Uterus (tissue), 2 donors: ENCODE measurements around the gene GUCA2A.

Experiments used
- POLR2A ChIP-seq, 2 donors: fragments of 450-650 bp; IDR thresholded peaks; one replicate each; pipeline ENCODE4 v1.6.1; 2016; ENCODE audit warnings: antibody characterized with exemption in 2 of 2, mild to moderate bottlenecking in 1 of 2, moderate library complexity in 1 of 2
- TF ChIP-seq, protein P1 (sequence below), 4 experiments: fragments of 200-600 bp in 2 of 4; fragments of 450-650 bp in 2 of 4; sonication (generic) in 2 of 4; IDR thresholded peaks; one replicate each; pipeline ENCODE4 v1.5.1; 2016 to 2019; ENCODE audit warnings: antibody characterized with exemption in 4 of 4, mild to moderate bottlenecking in 2 of 4, moderate library complexity in 1 of 4

DNA sequence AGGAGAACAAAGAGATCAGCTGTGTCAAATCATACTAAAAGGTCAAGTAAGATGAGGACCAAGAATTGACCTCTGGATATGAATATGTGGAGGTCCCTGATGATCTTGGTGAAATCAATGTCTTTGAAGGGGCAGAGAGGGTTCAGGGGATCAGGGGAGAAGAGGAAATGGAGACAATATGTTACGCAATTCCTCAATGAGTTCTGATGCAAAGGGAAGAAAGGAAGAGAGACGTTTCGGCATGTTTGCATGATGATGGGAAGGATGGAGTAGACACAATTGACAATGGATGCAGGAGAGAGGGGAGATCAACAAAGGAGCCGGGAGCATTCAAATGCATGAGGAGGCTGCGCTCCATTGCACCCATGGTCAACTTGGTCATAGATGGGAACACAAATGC is 47.3 kb downstream of the GUCA2A start:
- TF ChIP-seq, protein P1, sequence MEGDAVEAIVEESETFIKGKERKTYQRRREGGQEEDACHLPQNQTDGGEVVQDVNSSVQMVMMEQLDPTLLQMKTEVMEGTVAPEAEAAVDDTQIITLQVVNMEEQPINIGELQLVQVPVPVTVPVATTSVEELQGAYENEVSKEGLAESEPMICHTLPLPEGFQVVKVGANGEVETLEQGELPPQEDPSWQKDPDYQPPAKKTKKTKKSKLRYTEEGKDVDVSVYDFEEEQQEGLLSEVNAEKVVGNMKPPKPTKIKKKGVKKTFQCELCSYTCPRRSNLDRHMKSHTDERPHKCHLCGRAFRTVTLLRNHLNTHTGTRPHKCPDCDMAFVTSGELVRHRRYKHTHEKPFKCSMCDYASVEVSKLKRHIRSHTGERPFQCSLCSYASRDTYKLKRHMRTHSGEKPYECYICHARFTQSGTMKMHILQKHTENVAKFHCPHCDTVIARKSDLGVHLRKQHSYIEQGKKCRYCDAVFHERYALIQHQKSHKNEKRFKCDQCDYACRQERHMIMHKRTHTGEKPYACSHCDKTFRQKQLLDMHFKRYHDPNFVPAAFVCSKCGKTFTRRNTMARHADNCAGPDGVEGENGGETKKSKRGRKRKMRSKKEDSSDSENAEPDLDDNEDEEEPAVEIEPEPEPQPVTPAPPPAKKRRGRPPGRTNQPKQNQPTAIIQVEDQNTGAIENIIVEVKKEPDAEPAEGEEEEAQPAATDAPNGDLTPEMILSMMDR (IDR thresholded peaks at IDR 0.05): no peak
- TF ChIP-seq POLR2A (IDR thresholded peaks at IDR 0.05): no peak
